Activated T-helper 2 cell treated with anti-CD3 and anti-CD28 coated beads, Interferon-gamma antibody, Interleukin-2, Interleukin-4, amounts not matched to agents 10 μg/mL and 5 μg/mL and 100 μg/mL, durations not matched to agents 14 hours and 24 hours and 36 hours (primary cell): ENCODE data around the gene TPI1. TPM values are rescaled to one million over a fixed set of nuclear protein-coding genes. Genes with fewer than 3 reads are reported as not detected.
A peak's percentile ranks its signal among the peaks of the same experiment; 100 is the strongest.
"Not testable (repeated sequence)": the region's sequence is repeated elsewhere in the genome, so short reads cannot be mapped to it uniquely, and the experiment has no call there.

Experiments used
- DNase-seq: peaks from one replicate; pipeline ENCODE4 v3.0.0; 2021; ENCODE audit warnings: low spot score
- H3K27ac Mint-ChIP-seq: one replicate; pipeline ENCODE4 v1.8.0; 2021; ENCODE audit warnings: mixed read lengths
- H3K27me3 Mint-ChIP-seq: one replicate; pipeline ENCODE4 v1.8.0; 2021; ENCODE audit warnings: low read depth, mixed read lengths
- H3K36me3 Mint-ChIP-seq: one replicate; pipeline ENCODE4 v1.8.0; 2021; ENCODE audit warnings: low read depth, mixed read lengths
- H3K4me1 Mint-ChIP-seq: one replicate; pipeline ENCODE4 v1.8.0; 2021; ENCODE audit warnings: low read depth, mixed read lengths
- H3K4me3 Mint-ChIP-seq: one replicate; pipeline ENCODE4 v1.8.0; 2021; ENCODE audit warnings: low read depth, mild to moderate bottlenecking, moderate library complexity, mixed read lengths
- H3K9me3 Mint-ChIP-seq: one replicate; pipeline ENCODE4 v1.8.0; 2021; ENCODE audit warnings: mixed read lengths
- intact Hi-C: fragments of 100-400 bp; cut with micrococcal nuclease; formaldehyde crosslinking; loops from one replicate; pipeline ENCODE4 v1.15.1; 2023
- total RNA-seq: library from RNA; stranded (reverse); gene quantifications from 2 replicates; pipeline ENCODE4 v1.2.3, GENCODE V29; 2022

TPI1 gene
- total RNA-seq, 1 donor from 2014 or later = 1,708 TPM

DNA sequence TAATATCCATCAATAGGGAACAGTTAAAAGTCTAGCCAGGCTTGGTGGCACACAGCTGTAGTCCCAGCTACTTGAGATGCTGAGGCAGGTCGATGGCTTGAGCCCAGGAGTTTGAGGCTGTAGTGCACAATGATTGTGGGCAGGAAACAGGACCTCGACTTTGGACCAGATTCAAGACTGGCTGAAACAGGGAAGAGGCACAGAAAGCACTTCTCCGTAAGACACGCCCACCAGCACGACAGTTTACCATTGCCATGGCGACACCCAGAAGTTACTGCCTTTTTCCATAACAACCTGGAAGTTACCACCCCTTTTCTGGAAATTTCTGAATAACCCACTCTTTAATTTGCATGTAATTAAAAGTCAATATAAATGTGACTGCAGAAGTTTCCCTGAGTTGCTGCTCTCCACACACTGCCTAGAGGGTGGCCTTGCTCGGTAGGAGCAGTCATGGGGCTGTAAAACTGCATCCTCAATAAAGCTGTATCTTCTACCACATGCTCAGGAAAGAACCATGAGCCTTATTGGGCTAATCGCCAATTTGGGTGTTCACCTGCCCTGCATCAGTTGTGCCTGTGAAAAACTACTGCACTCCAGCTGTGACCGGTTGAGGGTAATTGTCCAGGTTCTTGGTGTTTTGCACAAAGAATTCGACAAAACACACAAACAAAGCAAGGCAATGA is 32.6 kb downstream of the TPI1 start:
- H3K27me3 Mint-ChIP-seq = no peaks in the 10 kb centered on the region
- no peaks in the 10 kb centered on the region for H3K36me3 Mint-ChIP-seq
- H3K27ac Mint-ChIP-seq = no peak overlapping the region
- H3K9me3 Mint-ChIP-seq = no peaks in the 10 kb centered on the region
- H3K4me3 Mint-ChIP-seq = no peak overlapping the region
- intact Hi-C loops = no loop called here
- peaks cover 6% of the 10 kb centered on the region for H3K4me1 Mint-ChIP-seq
- no peak for DNase-seq

DNA sequence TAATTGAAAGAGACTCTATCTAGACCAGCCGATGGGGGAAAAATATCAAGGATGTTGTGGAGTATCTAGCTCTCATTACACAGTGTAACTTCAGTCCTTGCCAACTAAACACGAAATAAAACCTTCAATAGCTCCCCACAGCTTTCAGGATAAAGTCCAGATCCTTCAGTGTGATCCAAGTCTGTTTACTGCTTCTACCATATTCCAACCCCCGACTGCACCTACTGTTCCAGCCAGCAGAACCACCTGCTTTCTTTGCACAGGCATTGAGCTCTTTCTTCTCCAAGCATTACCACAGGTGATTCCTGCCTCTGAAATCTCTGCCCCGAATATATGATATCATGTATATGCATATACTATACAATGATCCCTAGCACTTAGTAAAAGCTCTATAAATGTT is 35.1 kb downstream of the TPI1 start:
- no peak for DNase-seq
- H3K27me3 Mint-ChIP-seq = no peaks in the 10 kb centered on the region
- H3K4me3 Mint-ChIP-seq = no peak overlapping the region
- intact Hi-C loops = no loop called here
- H3K36me3 Mint-ChIP-seq = no peaks in the 10 kb centered on the region
- peaks cover 6% of the 10 kb centered on the region for H3K4me1 Mint-ChIP-seq
- no peaks in the 10 kb centered on the region for H3K9me3 Mint-ChIP-seq
- H3K27ac Mint-ChIP-seq = no peak overlapping the region

DNA sequence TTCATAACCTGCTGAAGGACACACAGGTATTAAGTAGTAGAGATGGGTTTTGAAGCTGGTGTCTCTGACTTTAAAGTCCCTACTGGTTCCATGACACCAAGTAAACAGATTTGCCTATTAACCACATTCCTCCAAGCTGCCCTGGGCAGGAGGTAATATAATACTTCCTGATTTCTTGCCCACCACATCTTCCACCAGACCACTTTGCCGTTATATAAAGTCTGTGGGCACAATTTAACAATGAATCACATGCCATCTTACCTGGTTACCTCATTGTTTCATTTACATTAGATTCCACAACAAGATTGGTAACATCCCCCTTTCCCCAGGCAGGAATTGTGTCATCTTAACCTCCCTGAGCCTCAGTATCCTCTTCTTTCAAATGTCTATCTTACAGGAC is 36.4 kb downstream of the TPI1 start:
- intact Hi-C loops = loop anchor here (1.0 kb wide), 3 partner anchors 11 to 30 kb away; partner anchors contain the start of genes ENO2 and SPSB2
- Mint-ChIP-seq H3K4me3 (no peak overlapping the region), H3K4me1 (peaks cover 6% of the 10 kb centered on the region), H3K27me3 (no peaks in the 10 kb centered on the region), H3K27ac (no peak overlapping the region), H3K36me3 (no peaks in the 10 kb centered on the region), H3K9me3 (no peaks in the 10 kb centered on the region)
- DNase-seq = no peak

DNA sequence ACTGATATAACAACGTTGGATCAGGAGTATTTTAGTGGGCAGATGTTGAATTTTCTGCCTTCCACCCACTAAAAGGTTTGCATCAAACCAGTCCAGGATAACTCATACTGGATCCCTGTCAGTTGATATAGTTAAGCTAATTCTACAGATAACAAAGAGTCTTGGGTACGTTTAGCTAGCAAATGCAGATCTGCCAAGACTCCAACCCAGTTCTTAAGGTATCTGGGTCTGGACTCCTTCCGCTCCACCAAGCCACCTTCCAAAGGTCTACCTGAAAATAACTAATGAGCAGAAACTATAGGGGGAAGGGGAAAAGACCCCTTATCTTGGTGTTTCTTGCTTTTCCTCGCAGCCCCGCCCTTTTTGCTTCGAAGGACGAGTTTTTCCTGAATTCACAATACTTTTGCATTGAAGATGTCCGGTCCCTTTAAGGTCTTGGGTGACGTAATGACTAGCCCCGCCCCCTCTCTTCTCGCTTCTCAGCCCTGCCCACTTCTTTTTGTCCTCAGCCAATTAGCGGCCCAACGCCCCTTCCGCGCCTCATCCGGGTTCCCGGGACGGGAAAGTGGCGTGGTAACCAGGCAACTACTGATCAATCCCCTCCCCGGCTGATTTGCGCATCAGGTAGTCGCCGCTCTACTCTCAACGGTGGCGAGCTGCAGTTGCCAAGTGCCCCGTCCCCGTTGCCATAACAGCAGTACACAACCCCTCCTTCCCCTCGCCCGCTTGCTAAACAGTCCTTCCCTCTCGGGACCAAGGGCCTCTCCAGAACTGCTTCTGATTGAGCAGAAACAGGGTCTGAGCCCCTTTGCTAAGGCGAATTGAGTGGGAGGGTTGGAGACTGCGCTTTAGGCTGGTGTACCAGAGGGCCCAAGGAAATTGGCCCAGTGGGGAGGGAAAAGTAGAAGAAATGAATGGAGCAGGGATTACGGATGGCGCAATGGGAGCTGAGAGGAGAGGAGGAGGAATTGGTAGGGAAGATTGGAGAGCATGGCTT is 37.2 kb downstream of the TPI1 start, which contains the start of gene LRRC23:
TSS of gene LRRC23 (plus strand) at position 543 of the 997 bp plus-strand sequence. CDS start 812 bp downstream, outside the sequence.
- Mint-ChIP-seq H3K4me1 (peaks cover 6% of the 10 kb centered on the region), H3K4me3 (no peak within 1 kb of the TSS), H3K9me3 (no peaks in the 10 kb centered on the region), H3K27ac (no peak within 1 kb of the TSS), H3K27me3 (no peaks in the 10 kb centered on the region), H3K36me3 (no peaks in the 10 kb centered on the region)
- intact Hi-C loops = loop anchor here (1.0 kb wide), 3 partner anchors 10 to 31 kb away; partner anchors contain the start of genes ENO2 and SPSB2
- DNase-seq = peak; percentile 97

DNA sequence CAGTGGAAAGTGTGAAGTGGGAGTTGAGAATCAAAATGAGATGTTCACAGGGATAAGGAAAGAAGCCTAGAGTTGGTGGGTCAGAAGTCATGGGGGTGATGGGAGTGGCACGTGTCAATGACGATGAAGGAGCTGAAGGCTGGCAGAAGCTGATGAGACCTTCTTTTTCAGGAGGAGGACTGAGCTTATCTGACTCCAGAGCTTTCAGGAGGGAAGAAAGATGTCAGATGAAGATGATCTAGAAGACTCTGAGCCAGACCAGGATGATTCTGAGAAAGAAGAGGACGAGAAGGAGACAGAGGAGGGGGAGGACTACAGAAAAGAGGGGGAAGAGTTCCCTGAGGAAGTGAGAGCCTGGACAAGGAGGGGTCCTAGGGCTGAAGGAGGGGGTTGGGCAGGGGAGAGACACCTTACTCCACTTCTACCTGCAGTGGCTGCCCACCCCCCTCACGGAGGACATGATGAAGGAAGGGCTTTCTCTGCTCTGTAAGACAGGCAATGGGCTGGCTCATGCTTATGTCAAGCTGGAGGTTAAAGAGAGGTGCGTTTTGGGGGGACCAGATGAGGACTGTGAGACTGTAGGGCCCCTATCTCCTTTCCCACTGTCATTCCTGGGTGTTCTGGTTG is 38.2 kb downstream of the TPI1 start:
- Mint-ChIP-seq H3K36me3 (no peaks in the 10 kb centered on the region), H3K4me3 (no peak overlapping the region), H3K27me3 (no peaks in the 10 kb centered on the region), H3K9me3 (no peaks in the 10 kb centered on the region), H3K4me1 (peaks cover 2% of the 10 kb centered on the region), H3K27ac (no peak overlapping the region)
- DNase-seq = no peak
- intact Hi-C loops = no loop called here

DNA sequence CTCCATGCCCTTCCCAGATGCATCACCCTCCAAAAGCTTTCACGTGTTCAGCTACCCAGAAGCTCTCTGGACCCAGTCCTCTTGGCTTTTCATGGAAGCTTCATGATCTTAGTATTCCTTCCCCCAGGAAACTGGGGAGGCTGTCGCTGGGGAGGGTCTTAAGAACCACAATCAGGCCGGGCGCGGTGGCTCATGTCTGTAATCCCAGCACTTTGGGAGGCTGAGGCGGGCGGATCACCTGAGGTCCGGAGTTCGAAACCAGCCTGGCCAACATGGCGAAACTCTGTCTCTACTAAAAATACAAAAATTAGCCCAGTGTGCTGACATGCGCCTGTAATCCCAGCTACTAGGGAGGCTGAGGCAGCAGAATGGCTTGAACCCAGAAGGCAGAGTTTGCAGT is 40.8 kb downstream of the TPI1 start:
- H3K4me1 Mint-ChIP-seq, H3K9me3 Mint-ChIP-seq, DNase-seq, H3K27ac Mint-ChIP-seq, H3K4me3 Mint-ChIP-seq, intact Hi-C loops, H3K27me3 Mint-ChIP-seq, H3K36me3 Mint-ChIP-seq: not testable (repeated sequence)

DNA sequence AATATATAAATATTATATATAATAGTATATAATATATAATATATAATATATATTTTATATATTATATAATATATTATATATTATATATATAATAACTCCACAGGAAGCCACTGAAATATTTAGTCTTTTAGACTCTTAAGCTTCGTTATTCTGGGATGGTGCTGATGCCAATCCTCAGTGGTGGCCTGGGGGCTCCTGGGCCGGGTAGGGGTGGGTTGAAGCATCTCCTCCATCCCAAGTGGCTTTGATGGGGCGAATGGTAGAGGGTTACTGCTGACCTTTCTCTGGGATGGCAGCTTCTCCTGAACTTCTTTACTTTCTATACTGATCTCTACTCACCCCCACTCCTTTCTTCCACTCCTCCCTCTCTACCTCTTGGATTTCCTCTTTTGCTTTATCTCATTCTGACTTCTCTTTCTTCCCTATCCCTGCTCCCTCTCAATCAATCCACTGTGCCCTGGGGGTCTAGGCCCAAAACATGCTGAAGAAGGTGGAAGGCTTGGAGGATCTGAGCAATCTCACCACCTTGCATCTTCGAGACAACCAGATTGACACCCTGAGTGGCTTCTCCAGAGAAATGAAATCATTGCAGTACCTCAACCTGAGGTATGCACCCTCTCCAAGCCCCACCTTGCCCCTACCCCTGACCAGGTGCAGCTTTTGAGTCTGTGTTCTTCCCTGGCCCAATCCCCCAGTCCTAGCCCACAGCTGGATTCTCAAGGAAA is 42.3 kb downstream of the TPI1 start:
- H3K27ac Mint-ChIP-seq = no peak overlapping the region
- no peaks in the 10 kb centered on the region for H3K27me3 Mint-ChIP-seq
- H3K9me3 Mint-ChIP-seq = no peaks in the 10 kb centered on the region
- intact Hi-C loops = no loop called here
- DNase-seq = no peak
- H3K36me3 Mint-ChIP-seq = no peaks in the 10 kb centered on the region
- no peak overlapping the region for H3K4me3 Mint-ChIP-seq
- H3K4me1 Mint-ChIP-seq = peaks cover 9% of the 10 kb centered on the region

DNA sequence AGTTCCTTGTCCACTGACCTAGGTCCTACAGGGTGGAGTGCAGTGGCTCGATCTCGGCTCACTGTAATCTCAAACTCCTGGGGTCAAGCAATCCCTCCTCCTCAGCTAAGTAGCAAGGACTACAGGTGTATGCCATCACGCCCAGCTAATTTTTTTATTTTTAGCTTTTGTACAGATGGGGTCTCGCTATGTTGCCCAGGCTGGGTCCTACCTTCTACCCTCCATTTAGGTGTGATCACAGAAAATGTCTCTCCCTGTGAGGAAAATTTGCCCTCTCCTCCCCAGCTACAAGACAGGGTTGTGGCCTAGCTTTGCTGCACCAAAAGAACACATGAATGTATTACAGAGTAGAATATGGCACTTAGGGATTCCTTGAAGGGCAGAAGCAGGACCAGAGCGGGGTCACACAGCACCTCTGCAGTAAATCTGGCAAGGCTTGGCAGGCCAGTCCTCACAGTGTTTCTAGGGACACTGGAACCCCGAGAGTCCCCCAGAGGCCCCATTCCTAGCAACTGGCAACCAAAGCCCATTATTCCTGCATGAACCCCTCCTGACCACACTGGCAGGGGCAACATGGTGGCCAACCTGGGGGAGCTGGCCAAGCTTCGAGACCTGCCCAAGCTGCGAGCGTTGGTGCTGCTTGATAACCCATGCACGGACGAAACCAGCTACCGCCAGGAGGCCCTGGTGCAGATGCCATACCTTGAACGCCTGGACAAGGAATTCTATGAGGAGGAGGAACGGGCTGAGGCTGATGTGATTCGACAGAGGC is 45.0 kb downstream of the TPI1 start:
- Mint-ChIP-seq H3K9me3 (no peaks in the 10 kb centered on the region), H3K4me1 (peaks cover 20% of the 10 kb centered on the region), H3K36me3 (peaks cover 17% of the 10 kb centered on the region), H3K4me3 (peak overlapping the region; percentile 68), H3K27ac (peak overlapping the region; percentile 78), H3K27me3 (no peaks in the 10 kb centered on the region)
- intact Hi-C loops = no loop called here
- no peak for DNase-seq

DNA sequence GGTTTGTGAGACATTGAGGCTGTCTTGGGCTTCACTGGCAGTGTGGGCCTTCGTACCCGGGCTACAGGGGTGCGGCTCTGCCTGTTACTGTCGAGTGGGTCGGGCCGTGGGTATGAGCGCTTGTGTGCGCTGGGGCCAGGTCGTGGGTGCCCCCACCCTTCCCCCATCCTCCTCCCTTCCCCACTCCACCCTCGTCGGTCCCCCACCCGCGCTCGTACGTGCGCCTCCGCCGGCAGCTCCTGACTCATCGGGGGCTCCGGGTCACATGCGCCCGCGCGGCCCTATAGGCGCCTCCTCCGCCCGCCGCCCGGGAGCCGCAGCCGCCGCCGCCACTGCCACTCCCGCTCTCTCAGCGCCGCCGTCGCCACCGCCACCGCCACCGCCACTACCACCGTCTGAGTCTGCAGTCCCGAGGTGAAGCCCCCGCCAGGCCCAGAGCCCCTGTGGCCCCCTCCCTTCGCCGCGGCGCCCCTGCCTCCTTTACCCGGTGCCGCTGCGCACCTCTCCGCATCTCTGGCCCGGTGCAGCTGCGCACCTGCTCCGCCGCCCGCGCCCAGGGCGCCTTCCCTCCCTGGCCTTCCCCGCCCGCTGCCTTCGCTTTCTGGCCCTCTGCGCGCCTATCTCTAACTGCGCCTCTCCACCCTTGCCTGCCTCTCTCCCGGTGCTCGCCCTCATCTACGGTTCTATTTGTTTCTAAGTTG is 47.1 kb downstream of the TPI1 start, which contains the start of gene ENO2:
TSS of gene ENO2 (plus strand) at position 335 of the 701 bp plus-strand sequence. CDS start 1,253 bp downstream, outside the sequence.
- intact Hi-C loops = loop anchor here (1.0 to 2.0 kb wide), 2 partner anchors 10 to 42 kb away; partner anchors contain the start of genes LRRC23 and SPSB2
- Mint-ChIP-seq H3K27me3 (no peaks in the 10 kb centered on the region), H3K36me3 (peaks cover 30% of the 10 kb centered on the region), H3K27ac (peak within 1 kb of the TSS; percentile 77), H3K4me3 (peak within 1 kb of the TSS; percentile 93), H3K4me1 (peaks cover 21% of the 10 kb centered on the region), H3K9me3 (no peaks in the 10 kb centered on the region)
- peak; percentile 74 for DNase-seq

DNA sequence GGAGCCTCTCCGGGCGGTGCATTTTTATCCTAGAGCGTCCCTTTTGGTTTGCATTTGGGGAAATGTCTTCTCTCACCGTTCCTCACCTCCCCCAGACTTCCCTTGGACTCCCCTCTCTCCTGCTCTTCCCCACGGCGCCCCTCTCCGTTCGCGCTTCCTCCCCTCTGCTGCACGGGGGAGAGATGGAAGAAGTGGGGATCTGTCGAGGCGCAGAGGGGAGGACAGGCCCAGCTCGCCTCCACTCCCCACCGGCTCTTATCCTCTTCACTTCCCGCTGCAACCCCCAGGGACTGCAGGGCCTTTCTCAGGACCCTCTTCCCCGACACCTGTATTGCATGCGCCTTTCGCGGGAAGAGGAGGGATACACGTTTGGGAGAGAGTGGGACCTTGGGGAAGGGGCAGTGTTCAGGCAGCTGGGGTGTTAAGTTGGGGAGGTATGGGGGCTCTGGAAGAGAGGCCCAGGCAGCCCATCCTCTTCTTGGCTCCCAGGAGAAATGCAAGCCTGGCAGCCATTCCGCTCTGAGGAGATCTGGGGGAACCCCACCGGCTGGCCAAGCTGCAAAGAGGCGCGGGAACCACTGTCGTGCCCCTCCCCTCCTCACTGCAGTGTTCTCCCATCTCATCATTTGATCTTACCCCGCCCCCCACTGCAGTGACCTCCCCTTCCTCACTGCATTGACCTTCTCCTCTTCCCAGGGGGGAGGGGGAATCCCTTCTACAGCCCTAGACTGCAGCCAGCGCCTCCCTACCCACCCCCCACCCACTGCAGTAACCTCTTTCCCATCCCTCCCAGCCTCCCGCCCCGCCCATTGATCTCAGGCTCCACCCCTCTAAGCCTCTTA is 47.8 kb downstream of the TPI1 start:
- Mint-ChIP-seq H3K36me3 (peaks cover 38% of the 10 kb centered on the region), H3K27me3 (no peaks in the 10 kb centered on the region), H3K4me1 (peaks cover 28% of the 10 kb centered on the region), H3K4me3 (peak overlapping the region; percentile 93), H3K27ac (peak overlapping the region; percentile 77), H3K9me3 (no peaks in the 10 kb centered on the region)
- DNase-seq = no peak
- intact Hi-C loops = loop anchor here (1.0 to 2.0 kb wide), 2 partner anchors 11 to 42 kb away; partner anchors contain the start of genes LRRC23 and SPSB2
